Stimulated activated CD8-positive, alpha-beta memory T cell treated with anti-CD3 and anti-CD28 coated beads, Interleukin-7, amount 100 ng/mL, for 24 hours (primary cell): ENCODE data around the gene EIF4H.
"Not testable (repeated sequence)": the region's sequence is repeated elsewhere in the genome, so short reads cannot be mapped to it uniquely, and the experiment has no call there.

Source experiments
- DNase-seq: peaks from one replicate; pipeline ENCODE4 v3.0.0-alpha.2; 2020; ENCODE audit warnings: low read depth

The EIF4H gene

DNA sequence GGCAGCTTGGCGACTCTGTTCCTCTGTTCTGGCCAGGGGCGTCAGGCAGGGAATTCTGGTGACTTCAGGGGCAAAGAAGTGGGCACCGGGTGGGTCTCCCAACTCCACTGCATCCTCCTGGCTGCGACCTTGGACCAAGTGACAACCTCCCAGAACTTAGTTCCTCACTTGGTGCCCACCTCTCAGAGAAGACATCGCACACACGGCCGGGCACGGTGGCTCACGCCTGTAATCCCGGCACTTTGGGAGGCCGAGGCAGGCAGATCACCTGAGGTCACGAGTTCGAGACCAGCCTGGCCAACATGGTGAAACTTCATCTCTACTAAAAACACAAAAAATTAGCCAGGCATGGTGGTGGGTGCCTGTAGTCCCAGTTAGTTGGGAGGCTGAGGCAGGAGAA lies 50.8 kb downstream of the EIF4H start:
- not testable (repeated sequence) for DNase-seq

DNA sequence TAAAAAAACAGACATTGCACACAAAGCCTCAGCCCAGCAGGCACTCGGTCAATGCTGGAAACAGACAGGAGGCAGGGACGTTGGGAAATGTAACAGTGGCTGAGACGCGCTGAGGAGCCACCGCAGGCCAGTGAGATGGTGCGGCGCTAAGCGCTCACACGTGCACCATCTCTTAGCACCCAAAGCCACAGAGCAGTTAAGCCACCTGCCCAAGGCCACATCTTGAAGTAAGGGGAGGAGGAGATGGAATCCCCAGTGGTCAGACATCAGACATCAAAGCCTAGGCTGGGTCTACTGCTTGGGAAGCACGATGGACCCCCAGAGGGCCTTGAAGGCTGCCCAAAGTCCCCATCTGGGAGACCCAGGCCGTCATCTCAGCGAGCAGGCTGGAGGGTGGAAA lies 51.2 kb downstream of the EIF4H start:
- DNase-seq: no peak

DNA sequence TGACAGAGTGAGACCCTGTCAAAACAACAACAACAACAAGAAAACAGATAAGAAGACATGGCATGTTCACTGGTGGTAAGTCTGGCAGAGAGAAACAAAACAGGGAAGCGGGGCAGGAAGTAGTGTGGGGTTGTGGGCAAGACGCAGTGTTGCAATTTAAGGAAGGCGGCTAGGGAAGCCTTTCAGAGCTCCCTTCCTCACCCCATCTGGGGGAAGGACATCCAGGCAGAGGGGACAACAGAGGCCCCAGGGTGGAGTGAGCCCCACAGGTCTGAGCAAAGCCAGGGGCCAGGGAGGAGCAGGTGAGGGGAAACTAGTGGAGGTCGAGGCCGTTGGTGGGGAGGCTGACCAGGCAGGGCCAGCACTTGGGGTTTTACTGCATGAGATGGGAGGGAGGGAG lies 52.5 kb downstream of the EIF4H start:
- no peak for DNase-seq

DNA sequence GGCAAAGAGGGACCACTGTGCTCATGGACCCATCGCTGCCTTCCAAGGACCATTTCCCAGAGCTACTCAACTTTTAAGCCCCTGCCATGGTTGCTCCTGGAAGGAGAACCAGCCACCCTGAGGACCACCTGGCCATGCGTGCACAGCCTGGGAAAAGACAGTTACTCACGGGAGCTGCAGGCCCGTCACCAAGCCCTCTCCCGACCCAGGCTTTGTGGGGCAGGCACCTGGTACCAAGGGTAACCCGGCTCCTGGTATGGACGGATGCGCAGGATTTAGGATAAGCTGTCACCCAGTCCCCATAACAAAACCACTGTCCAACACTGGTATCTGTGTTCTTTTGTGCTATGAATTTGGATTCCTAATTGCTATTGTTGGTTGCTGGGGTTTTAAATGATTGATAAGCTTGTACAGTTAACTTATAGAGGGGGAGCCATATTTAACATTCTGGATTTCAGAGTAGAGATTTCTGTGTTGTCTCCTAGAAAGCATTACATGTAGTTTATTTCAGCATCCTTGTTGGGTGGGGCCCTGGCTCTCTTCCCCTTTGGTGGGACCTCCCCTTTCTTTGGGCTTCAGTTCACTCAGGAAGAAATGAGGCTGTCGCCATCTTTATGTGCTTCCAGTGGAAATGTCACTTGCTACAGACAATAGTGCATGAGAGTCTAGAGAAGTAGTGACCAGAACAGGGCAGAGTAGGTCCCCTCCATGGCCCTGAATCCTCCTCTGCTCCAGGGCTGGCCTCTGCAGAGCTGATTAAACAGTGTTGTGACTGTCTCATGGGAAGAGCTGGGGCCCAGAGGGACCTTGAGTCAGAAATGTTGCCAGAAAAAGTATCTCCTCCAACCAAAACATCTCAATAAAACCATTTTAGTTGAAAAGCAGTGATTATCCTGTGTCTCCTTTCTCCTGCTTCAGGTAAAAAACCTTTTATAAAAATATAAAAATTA lies 55.1 kb downstream of the EIF4H start:
- no peak for DNase-seq

DNA sequence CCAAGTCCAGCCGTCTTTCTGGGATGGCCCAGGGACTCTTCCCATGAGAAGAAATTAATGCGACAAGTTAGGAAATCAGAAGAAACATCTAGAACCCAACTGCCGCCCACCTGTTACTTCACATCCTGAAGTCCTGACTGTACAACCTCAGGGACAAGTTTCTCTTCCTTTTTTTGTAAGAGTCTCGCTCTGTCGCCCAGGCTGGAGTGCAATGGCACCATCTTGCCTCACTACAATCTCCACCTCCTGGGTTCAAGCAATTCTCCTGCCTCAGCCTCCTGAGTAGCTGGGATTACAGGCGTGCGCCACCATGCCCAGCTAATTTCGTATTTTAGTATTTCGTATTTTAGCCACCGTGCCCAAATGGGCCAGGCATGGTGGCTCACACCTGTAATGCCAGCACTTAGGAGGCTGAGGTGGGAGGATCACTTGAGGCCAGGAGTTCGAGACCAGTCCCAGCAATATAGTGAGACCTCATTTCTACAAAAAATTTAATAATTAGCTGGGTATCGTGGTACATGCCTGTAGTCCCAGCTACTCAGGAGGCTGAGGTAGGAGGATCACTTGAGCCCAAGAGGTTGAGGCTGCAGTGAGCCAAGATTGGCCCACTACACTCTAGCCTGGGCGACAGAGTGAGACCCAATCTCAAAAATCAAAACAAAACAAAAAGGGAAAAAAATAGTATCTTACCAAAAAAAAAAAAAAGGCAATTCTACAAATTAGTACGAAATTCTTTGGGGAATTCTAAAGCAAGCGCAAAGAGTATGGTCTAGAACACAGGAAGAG lies 56.5 kb downstream of the EIF4H start:
- no peak for DNase-seq

DNA sequence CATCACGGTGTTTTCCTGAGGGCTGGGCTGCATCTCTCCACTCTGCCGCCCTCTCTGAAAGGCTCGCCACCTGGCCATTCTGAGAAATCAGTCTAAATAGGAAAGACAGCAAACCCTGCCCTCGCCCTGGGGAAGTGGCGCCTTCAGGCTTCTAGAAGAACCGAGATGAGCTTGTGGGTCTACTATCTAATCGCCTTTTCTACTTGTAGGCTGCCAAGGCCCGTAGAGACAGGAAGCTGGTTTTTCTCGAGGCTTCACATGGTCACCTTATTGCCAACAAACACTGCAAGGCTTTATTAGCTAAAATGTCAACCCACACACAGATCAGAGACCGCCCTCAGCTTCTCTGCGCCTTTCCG lies 57.1 kb downstream of the EIF4H start:
- DNase-seq: no peak

DNA sequence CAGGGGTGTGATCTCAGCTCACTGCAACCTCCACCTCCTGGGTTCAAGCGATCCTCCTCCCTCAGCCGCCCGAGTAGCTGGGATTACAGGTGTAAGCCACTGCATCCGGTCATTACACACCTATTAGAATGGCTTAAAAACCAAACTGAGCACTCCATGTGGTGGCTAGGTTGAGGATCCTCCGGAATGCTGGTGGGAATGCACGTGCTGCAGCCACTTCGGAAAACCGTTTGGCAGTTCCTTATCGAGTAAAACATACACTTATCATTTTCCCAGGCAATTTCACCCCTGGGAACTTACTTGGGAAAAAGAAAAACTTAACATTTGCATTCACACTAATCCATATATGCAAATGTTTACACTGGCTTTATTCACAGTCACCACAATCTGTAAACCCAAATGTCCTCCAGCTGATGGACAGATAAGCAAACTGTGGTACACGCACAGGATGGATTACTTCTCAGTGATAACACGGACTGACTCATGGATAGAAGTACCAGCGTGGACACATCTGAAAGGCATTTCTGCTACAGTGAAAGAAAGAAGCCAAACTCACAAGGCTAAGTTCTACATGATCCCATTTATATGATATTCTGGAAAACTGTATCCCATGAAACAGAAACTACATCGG lies 59.6 kb downstream of the EIF4H start:
- no peak for DNase-seq

DNA sequence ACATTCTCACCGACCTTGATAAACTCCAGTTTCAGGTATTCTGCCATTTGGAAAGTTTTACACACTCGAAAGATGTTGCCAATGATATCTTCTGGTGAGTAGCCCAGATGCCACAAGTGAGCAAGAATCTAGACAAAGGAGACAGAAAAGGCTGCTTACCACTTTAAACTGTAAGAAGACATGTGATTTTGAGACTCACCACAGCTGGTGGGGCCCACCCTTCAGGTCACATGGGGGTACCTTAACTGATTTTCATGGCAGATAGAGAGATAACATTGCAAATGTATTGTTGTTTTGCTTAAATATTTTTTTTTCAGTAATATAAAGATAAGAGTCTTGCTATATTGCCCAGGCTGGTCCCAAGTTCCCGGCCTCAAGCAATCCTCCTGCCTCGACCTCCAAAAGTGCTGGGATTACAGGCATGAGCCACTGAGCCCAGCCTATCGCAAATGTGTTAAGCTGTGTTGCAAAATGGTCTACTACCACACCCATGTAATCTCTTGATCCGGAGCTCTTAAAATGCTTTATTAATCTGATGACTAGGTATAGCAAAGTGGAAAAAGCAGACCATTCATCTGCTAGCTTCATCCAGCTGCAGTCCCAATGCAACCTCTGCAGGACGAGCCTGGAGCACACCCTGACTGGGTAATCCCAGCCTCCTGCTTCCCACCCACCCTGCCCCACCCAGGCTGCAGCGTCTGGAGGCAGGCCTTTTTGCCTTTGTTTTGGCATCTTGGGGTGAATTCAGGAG lies 61.5 kb downstream of the EIF4H start:
- no peak for DNase-seq

DNA sequence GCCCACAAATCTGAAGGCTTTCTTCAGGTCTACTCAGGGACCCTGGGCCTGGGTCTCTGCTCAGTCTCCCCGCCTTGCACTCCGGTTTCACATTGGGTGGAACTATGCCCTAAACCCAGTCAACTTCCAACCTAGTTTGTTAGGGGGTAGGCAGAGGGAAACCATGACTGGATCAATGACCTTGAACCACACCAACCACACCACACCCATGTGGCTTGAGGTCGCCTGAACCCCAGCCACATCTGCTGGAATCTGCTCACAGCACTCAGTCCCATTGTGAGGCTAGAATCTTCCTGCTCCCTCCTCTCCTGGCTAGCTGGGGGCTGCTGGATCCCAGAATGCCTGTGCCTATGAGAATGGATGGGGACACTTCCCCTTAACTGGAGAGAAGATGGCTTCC lies 62.1 kb downstream of the EIF4H start:
- no peak for DNase-seq

DNA sequence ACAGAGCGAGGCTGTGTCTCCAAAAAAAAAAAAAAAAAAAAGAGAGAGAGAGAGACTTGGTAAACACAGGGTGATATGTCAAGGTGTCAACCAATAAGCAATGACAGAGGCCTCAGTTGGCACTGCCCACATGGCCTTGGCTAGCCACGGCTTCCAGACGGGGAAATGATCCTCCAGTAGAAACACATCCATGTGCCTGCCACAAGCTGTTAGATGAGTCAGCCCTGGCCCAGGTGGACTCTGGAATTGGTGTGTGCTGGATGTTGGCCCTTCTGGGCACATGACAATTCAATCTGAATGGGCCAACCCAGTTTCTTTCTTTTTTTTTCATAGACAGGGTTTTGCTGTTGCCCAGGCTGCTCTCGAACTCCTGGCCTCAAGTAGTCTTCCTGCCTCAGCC lies 66.3 kb downstream of the EIF4H start:
- no peak for DNase-seq

DNA sequence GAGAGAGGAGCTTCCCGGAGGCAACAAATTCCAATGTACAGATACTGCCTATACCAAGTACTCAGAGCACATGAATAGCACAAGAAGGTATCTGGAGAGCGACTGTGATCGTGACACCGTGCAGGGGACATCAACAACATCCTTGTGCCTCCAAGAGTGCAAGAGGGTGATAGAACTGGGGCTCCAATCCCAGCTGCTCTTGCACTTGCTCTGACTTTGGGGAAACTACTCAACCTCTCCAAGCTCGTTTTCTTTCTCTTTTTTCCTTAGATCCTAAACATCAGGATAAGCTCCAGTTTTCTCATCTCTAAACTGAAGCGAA lies 67.9 kb downstream of the EIF4H start:
- DNase-seq: no peak

DNA sequence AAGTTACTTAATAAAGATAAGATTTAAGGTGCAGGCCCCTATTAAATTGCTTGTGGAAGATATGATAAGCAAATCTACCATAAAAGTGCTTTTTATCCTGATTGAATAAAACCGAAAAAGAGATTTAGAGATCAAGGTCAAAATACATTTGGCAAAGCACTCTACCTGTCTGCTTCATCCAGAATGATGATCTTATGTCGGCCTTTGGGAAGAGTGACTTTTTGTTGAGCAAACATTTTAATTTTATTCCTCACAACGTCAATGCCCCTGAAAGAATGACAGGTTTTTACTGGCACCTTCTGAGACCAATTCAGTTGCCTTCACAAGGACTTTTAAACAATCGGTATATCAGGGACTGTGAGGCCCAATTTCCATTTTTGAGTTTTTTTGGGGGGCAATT lies 72.3 kb downstream of the EIF4H start:
- no peak for DNase-seq
